GM12878 (cell line): ENCODE measurements around the gene PCDHB16. TPM values are rescaled to one million over a fixed set of nuclear protein-coding genes. Genes with fewer than 3 reads are reported as not detected.
"Not testable (repeated sequence)": the region's sequence is repeated elsewhere in the genome, so short reads cannot be mapped to it uniquely, and the experiment has no call there.

Source experiments
- ATAC-seq: fragments of 200-7000 bp; cut with Tn5 transposase; 3 replicates; pipeline ENCODE4 v1.9.1; 2020; ENCODE audit warnings: mild to moderate bottlenecking, moderate library complexity
- BruUV-seq: library from RNA; stranded (reverse); fragments of 400-500 nt; replicated peaks from 2 replicates; lab custom pipeline; 2021; lab: Mats Ljungman, UMichigan
- CTCF ChIA-PET: fragments of 300-600 bp; sonication (Branson Sonifier 250); formaldehyde crosslinking; extraction: SDS; loops from one replicate; lab custom pipeline; 2021; ENCODE audit warnings: inconsistent platforms; lab: Yijun Ruan, JAX
- POLR2A ChIA-PET: fragments of 350-600 bp; formaldehyde crosslinking; extraction: SDS; loops from one replicate; lab custom pipeline; 2021; ENCODE audit warnings: inconsistent platforms; lab: Charles Lee
- RAD21 ChIA-PET: fragments of 300-600 bp; sonication (Branson Sonifier 250); formaldehyde crosslinking; loops from one replicate; lab custom pipeline; 2023; ENCODE audit warnings: antibody characterized with exemption; ENCODE audit not compliant: unreplicated experiment; lab: Charles Lee
- SMC1A ChIA-PET: fragments of 300-600 bp; sonication (Branson Sonifier 250); formaldehyde crosslinking; loops from one replicate; lab custom pipeline; 2023; ENCODE audit not compliant: unreplicated experiment, uncharacterized antibody; lab: Charles Lee
- DNase-seq: peaks from one replicate; pipeline ENCODE4 v3.0.0-alpha.2; 2011; ENCODE audit warnings: low read depth, low spot score
- FAIRE-seq: peaks from 3 replicates; lab custom pipeline; 2011; peaks lifted over from hg19 to GRCh38; lab: Jason Lieb, UNC
- H2AFZ ChIP-seq: 2 replicates; pipeline ENCODE4 v1.6.0; 2011; ENCODE audit warnings: low read depth, low read length, control low read depth; ENCODE audit not compliant: control insufficient read depth
- H3K27ac ChIP-seq: 2 replicates; pipeline ENCODE4 v1.5.1; 2011; ENCODE audit warnings: control low read depth; ENCODE audit not compliant: control insufficient read depth, insufficient read depth
- H3K27me3 ChIP-seq, 2 experiments: replicated peaks in 1 of 2; 2 replicates each; pipeline versions ENCODE4 v1.6.0 to v1.6.1; 2011; ENCODE audit warnings: low read length in 1 of 2; ENCODE audit not compliant: control insufficient read depth in 2 of 2, insufficient read depth in 2 of 2
- H3K36me3 ChIP-seq, 2 experiments: 2 replicates each; pipeline ENCODE4 v1.5.1; 2011; ENCODE audit warnings: low read length in 1 of 2; ENCODE audit not compliant: control insufficient read depth in 2 of 2, insufficient read depth in 2 of 2
- H3K4me1 ChIP-seq: 2 replicates; pipeline ENCODE4 v1.6.1; 2011; ENCODE audit warnings: mild to moderate bottlenecking, low read length, moderate library complexity, mixed read lengths; ENCODE audit not compliant: control insufficient read depth, insufficient read depth
- H3K4me2 ChIP-seq: 2 replicates; pipeline ENCODE4 v1.6.0; 2011; ENCODE audit warnings: control low read depth; ENCODE audit not compliant: control insufficient read depth, insufficient read depth
- H3K4me3 ChIP-seq: fragments of 200-600 bp; sonication (generic); 2 replicates; pipeline ENCODE4 v1.5.1; 2016
- H3K79me2 ChIP-seq: 2 replicates; pipeline ENCODE4 v1.6.0; 2011; ENCODE audit warnings: low read length; ENCODE audit not compliant: control insufficient read depth, insufficient read depth
- H3K9ac ChIP-seq: 2 replicates; pipeline ENCODE4 v1.8.0; 2011; ENCODE audit warnings: low read length, control low read depth, mixed read lengths; ENCODE audit not compliant: control insufficient read depth, insufficient read depth
- H3K9me3 ChIP-seq: replicated peaks from 3 replicates; pipeline ENCODE4 v1.5.1; 2011; ENCODE audit warnings: mild to moderate bottlenecking, low read length; ENCODE audit not compliant: control insufficient read depth, insufficient read depth
- H4K20me1 ChIP-seq: 2 replicates; pipeline ENCODE4 v1.6.0; 2011; ENCODE audit not compliant: control insufficient read depth, insufficient read depth
- CTCF ChIP-seq, 3 experiments: IDR thresholded peaks in 2 of 3; conservative IDR thresholded peaks in 1 of 3; 2 replicates each; pipeline ENCODE4 v1.5.1; 2011; ENCODE audit warnings: low read depth in 3 of 3, low read length in 3 of 3, mild to moderate bottlenecking in 3 of 3, control low read depth in 2 of 3, moderate library complexity in 2 of 3, inconsistent platforms in 1 of 3, mixed read lengths in 1 of 3; ENCODE audit not compliant: control insufficient read depth in 2 of 3, insufficient read depth in 1 of 3; ENCODE audit errors: extremely low read depth in 1 of 3
- RAD21 ChIP-seq: IDR thresholded peaks from 2 replicates; pipeline ENCODE4 v1.6.1; 2011; ENCODE audit warnings: mild to moderate bottlenecking, low read depth, low read length, moderate library complexity; ENCODE audit not compliant: insufficient read depth
- WGBS: methylation state at CpG from one replicate; pipeline ENCODE4 v1.1.6; 2016; ENCODE audit warnings: low lambda C conversion rate; ENCODE audit not compliant: insufficient replicate concordance, insufficient coverage; ENCODE audit errors: missing lambda C conversion rate; 5-methylcytosine and 5-hydroxymethylcytosine counted together
- in situ Hi-C: fragments of 300-500 bp; cut with MboI; formaldehyde crosslinking; loops from 9 replicates; pipeline ENCODE4 v1.14.3; 2018; ENCODE audit warnings: mixed read lengths
- intact Hi-C: fragments of 100-400 bp; cut with micrococcal nuclease; formaldehyde crosslinking; loops from one replicate; pipeline ENCODE4 v1.14.2; 2022; ENCODE audit not compliant: unreplicated experiment
- polyA plus RNA-seq, 11 experiments: library from polyadenylated mRNA; depleted of rRNA in 4 of 11; unstranded in 6 of 11; stranded (reverse) in 5 of 11; fragments of >200 nt; fragmentation: Nextera tagmentation in 4 of 11; fragmentation: Illumina TruSeq in 1 of 11; extraction: Ambion mirVana in 4 of 11; extraction: Trizol in 1 of 11; gene quantifications; 1 replicate in 1 of 11; 2 replicates in 10 of 11; pipeline versions ENCODE4 v1.2.1 to v1.2.3, GENCODE V29; 2011 to 2016; ENCODE audit warnings: inconsistent platforms in 2 of 11, missing spikeins in 2 of 11, low read depth in 1 of 11
- total RNA-seq, 4 experiments: library from RNA; depleted of rRNA in 3 of 4; stranded (reverse); fragments of >200 nt in 3 of 4; fragmentation: Illumina TruSeq in 1 of 4; extraction: Trizol in 1 of 4; gene quantifications; 2 replicates each; pipeline versions ENCODE4 v1.2.1 to v1.2.3, GENCODE V29; 2013 to 2021

Gene PCDHB16
- total and polyA plus RNA-seq, 10 of the 15 experiments (the other 5 are each of a cell fraction or from before 2014, with no cell fraction given): 0.01 TPM; not detected in 9

DNA sequence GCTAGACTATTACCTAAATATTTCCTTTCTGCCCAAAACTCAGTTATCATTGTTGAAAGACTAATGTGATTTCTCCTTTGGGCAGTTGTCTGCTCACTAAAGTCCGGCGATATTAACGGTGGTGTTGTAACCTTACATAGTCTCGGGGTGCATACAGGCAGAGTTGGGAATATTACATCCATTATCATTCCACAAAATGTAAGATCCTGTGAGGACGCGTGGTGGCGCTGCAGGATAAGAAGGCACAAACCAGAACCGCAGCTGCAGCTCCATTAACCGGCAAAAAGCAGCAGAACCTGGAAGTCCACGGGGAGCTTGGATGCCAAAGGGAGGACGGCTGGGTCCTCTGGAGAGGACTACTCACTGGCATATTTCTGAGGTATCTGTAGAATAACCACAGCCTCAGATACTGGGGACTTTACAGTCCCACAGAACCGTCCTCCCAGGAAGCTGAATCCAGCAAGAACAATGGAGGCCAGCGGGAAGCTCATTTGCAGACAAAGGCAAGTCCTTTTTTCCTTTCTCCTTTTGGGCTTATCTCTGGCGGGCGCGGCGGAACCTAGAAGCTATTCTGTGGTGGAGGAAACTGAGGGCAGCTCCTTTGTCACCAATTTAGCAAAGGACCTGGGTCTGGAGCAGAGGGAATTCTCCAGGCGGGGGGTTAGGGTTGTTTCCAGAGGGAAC, 31.6 kb downstream of the PCDHB16 start, which contains the start of gene PCDHB13:
PCDHB13 (plus strand) TSS at position 264 of the 684 bp plus-strand sequence; CDS start at position 469, 205 bp downstream.
- not testable (repeated sequence) for H3K27ac ChIP-seq, H3K4me3 ChIP-seq, H4K20me1 ChIP-seq, H3K4me1 ChIP-seq, BruUV-seq, ATAC-seq, H3K4me2 ChIP-seq
- WGBS: 23% methylated on average over 13 of the region's 18 CpGs
- in situ Hi-C loops: loop anchor here (5.0 to 25.0 kb wide), 2 partner anchors 36 to 349 kb away; partner anchors contain the start of gene PCDHB8
- TF ChIP-seq RAD21 (peak; percentile 21; the same call in 1 of the 2 replicates), CTCF (IDR thresholded peaks at IDR 0.05 in 2 of 3, conservative IDR thresholded peaks at IDR 0.05 in 1 of 3; ENCODE audit: control insufficient read depth in 2 of 3, extremely low read depth in 1 of 3, insufficient read depth in 1 of 3, low read depth in 3 of 3, low read length in 3 of 3) (peak in 1 of 3 experiments; percentile 14; a peak in 1 of 6 replicates)
- TF ChIP-seq, all 136 proteins: peak for 2; not testable (repeated sequence) for 134
- POLR2A ChIA-PET, DNase-seq, RAD21 ChIA-PET, FAIRE-seq, H2AFZ ChIP-seq, SMC1A ChIA-PET, H3K27me3 ChIP-seq, intact Hi-C loops, H3K36me3 ChIP-seq, H3K9ac ChIP-seq, H3K9me3 ChIP-seq, H3K79me2 ChIP-seq: not testable (repeated sequence)
- CTCF ChIA-PET: interaction anchor here (0.8 to 1.5 kb wide), 2 partner anchors 12 to 106 kb away, joined by 3 read pairs; partner anchors contain the start of gene TAF7

- H3K79me2 ChIP-seq, H3K27me3 ChIP-seq, H4K20me1 ChIP-seq, H3K4me2 ChIP-seq, SMC1A ChIA-PET, H3K4me1 ChIP-seq, ATAC-seq, H3K9me3 ChIP-seq, H3K27ac ChIP-seq, H2AFZ ChIP-seq, H3K36me3 ChIP-seq, H3K4me3 ChIP-seq, H3K9ac ChIP-seq, CTCF ChIA-PET, DNase-seq, FAIRE-seq, POLR2A ChIA-PET, BruUV-seq, intact Hi-C loops, RAD21 ChIA-PET: not testable (repeated sequence)
- in situ Hi-C loops: loop anchor here (5.0 to 25.0 kb wide), 2 partner anchors 37 to 348 kb away; partner anchors contain the start of gene PCDHB8
- WGBS: 64% methylated on average over 12 of the region's 12 CpGs
Observed at GRCh38 chr5:141214583-141214982, 32.4 kb downstream of the PCDHB16 start.

- H4K20me1 ChIP-seq, H3K79me2 ChIP-seq, H2AFZ ChIP-seq, intact Hi-C loops, H3K9me3 ChIP-seq, H3K4me2 ChIP-seq, H3K27me3 ChIP-seq, RAD21 ChIA-PET, H3K9ac ChIP-seq, CTCF ChIA-PET, POLR2A ChIA-PET, FAIRE-seq, ATAC-seq, H3K4me3 ChIP-seq, H3K4me1 ChIP-seq, DNase-seq, SMC1A ChIA-PET, H3K27ac ChIP-seq, BruUV-seq, H3K36me3 ChIP-seq: not testable (repeated sequence)
- 80% methylated on average over 16 of the region's 40 CpGs for WGBS
- in situ Hi-C loops: loop anchor here (25.0 kb wide), 1 partner anchor 347 kb away; no protein-coding TSS in a partner anchor
Observed at GRCh38 chr5:141215504-141215903, 33.3 kb downstream of the PCDHB16 start.
